Measurements from ENCODE around the gene PLEKHM1.
"Not testable (repeated sequence)": the region's sequence is repeated elsewhere in the genome, so short reads cannot be mapped to it uniquely, and the experiment has no call there.

PLEKHM1 gene

GRCh38 chr17:45490615-45491433 lies at the start of gene PLEKHM1:
TSS of gene PLEKHM1 (minus strand) at chr17:45490721. CDS start at chr17:45482484, 8,237 bp downstream.
- DNase-seq, result peak; percentile 79

- not testable (repeated sequence) for DNase-seq
These were observed 47.6 kb upstream of the PLEKHM1 start for GRCh38 chr17:45538168-45538567.

DNA sequence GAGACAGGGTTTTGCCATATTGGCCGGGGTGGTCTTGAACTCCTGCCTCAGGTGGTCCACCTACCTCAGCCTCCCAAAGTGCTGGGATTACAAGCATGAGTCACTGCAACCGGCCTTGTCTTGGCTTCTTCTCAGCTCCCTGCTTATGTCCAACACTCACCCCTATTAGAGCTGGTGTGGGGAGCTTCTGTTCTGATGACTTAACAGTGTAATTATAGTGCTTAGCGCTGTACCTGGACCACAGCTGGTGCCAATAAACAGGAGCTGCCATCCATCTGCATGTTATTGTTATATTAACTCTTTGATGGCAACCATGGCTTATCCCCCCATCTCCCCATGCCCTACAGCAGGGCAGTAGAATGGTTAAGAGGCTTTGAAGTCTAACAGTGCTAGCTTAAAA lies 15.6 kb upstream of the PLEKHM1 start:
- not testable (repeated sequence) for DNase-seq

DNA sequence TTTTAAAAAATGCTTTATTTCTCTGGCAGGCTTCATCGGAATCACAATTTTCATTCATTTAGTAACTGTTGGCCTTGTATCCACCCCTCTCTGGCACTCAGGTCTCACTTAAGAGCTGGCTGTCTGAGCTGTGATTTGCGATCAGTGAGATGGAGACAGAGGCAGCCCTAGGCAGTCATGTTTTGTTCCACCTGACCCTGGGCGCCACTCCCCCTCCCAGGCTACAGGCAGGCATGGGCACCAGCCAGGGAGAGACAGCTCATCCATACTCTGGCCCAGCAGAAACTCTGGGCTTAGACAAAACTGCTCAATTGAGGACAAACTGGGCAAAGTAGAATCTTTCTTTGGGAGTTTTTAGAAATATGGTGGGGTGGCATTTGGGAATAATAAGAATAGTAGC lies 14.7 kb upstream of the PLEKHM1 start:
- DNase-seq, result peak; percentile 3

DNA sequence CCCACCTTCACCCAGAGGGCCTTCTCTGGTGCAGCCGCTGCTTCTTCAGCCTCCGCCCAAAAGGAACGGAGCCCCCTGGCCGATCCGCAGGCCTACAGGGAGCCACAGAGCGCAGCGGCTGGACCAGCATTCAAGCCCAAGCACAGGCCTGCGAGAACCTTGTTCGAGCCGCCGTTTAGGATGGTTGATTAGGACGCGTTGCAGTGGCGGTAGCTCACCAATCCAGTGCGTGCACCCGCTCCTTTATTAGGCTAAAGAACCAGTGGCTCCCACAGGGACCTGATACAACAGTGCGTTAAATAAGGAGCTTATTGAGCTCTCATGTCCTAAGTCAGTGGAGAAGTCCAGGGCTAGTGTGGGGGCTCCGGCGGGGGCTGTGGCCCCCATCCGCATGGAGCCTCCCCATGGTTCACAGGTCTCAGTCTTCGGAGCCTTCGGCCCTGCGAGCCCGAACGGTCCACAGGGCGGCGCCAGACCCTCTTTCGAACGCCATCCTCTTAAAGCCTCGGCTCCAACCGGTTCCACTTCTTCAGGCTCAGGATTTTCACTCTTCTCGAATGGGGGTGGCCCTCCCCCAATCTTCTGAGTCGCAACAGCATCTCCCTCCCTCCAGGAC lies 10.7 kb upstream of the PLEKHM1 start:
- DNase-seq, result not testable (repeated sequence)

- not testable (repeated sequence) for DNase-seq
These were observed 10.0 kb upstream of the PLEKHM1 start for GRCh38 chr17:45500478-45500877.

GRCh38 chr17:45499208-45499607 lies 8.7 kb upstream of the PLEKHM1 start:
- not testable (repeated sequence) for DNase-seq

GRCh38 chr17:45498377-45498776 lies 7.9 kb upstream of the PLEKHM1 start:
- not testable (repeated sequence) for DNase-seq

DNA sequence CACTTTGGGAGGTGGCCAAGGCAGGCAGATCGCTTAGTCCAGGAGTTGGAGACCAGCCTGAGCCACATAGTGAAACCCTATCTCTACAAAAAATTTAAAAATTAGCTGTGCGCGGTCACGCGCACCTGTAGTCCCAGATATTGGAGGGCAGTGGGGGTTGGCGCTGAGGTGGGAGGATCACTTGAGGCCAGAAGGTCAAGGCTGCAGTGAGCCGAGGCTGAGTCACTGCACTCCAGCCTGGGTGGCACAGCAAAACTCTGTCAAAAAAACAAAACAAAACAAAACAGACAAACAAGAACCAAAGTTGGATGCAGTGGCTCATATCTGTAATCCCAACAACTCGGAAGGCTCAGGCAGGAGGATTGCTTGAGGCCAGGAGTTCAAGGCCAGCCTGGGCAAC lies 6.9 kb upstream of the PLEKHM1 start:
- not testable (repeated sequence) for DNase-seq

DNA sequence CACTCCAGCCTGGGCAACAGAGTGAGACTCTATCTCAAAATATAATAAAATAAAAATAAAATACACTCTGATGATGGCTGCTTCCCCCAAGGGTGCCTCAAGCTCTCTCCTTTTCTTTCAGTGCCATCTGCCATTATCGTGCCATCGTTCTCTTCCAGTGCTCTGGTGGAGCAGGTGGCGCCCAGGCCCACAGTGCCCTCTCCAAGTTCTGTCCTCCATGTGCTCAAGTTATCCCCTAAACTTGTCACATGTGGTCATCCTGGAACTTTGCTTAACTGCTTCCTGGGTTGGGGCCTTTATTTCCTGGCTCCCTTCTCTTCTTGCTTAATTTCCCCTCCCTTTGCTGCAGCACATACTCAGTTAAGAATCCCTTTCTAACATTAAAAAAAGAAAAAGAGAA lies 6.0 kb upstream of the PLEKHM1 start:
- not testable (repeated sequence) for DNase-seq

DNA sequence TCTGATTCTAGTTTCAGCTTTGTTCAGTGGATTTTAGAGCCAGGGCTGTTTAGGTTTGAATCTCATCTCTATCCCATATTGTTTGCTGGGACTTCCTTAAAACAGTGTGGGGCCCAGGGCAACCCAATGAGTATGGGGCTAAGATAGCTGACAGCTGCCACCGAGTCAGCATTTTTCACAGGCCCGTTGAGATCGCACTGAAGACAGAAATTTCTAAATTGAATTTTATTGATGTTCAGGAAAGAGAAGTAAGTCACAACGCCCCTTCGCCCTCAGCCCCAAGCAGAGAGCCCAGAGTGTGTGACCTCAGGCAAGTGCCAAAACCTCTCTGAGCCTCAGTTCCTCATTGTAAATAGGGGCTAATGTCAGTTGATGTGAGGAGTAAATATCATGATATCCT lies 4.0 kb upstream of the PLEKHM1 start:
- DNase-seq, result not testable (repeated sequence)

DNA sequence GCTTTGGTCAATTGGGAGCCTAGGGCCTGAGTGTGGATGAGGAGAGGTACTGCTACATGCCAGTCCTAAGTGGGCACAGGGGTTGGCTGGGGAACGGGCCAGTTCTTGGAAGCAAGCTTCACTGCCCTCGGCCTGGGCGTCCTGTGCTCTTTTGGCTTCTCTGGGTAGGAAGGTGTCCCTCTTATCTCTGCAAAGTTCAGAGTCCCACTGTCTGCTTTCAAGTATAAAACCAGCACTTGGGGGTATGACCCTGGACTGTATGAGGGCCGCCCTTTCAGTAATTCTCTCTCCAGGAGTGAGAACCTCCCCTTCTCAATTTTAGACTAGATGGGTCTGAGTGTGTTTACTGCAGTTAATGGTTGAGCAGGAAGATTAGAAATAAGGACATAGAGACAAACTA lies 1.6 kb upstream of the PLEKHM1 start:
- DNase-seq, result not testable (repeated sequence)

DNA sequence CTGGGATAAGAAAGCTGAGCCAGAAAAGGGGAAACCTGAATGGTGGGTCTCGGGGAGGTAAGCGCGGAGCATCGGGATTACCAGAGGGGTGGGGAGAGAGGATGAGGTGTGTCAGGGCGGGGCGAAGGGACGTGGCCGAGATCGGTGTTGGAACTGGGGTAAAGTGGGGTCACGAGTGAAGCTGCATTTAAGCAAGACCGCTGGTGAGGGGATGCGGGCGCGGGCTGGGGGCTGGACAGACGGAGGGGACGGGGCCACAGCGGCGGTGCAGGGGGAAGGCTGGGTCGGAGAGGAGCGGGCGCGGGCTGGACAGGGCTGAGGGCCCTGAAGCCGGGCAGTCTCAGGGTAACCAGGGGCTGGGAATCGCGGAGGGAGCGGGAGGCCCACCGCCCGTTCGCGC lies 323 bp downstream of the PLEKHM1 start:
- DNase-seq, result not testable (repeated sequence)

DNA sequence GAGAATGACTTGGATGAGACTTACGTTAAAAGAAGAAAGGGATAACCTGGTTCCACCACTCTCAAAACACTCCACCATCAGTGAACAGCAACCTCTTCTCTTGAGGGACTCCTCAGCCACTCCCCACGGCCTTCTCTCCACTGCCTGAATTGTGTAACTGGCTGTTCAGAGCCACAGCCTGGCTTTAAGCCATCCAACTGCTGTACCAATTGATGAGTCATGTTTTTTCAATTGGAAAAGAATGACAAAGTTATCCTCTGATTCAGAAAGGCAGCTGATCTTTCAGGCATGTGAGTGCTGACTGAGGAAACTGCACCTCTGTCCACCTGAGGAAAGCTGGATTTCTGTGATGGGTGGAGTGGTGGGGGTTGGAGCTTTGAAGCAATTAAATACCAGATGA lies 2.8 kb downstream of the PLEKHM1 start:
- peak; percentile 25 for DNase-seq

- DNase-seq, result not testable (repeated sequence)
These were observed 6.8 kb downstream of the PLEKHM1 start for GRCh38 chr17:45483591-45484216.

DNA sequence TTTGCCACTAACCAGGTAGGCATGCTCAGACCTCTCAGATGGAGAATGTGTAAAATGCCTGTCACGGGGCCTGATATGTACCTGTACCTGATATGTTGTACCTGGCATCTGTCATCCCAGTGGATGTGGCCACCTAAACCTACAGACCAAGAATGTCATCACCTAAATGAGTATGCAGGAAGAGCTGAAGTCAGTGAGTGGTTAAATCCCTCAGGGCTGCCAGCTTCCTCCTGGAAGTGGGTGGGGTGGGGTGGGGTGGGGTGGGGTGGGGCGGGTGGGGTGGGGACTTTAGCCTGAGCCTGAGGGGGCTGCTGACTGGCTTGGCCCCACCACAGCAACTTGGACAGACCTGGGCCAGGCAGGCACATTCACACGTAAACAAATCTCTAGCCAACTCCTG lies 7.3 kb downstream of the PLEKHM1 start:
- not testable (repeated sequence) for DNase-seq

DNA sequence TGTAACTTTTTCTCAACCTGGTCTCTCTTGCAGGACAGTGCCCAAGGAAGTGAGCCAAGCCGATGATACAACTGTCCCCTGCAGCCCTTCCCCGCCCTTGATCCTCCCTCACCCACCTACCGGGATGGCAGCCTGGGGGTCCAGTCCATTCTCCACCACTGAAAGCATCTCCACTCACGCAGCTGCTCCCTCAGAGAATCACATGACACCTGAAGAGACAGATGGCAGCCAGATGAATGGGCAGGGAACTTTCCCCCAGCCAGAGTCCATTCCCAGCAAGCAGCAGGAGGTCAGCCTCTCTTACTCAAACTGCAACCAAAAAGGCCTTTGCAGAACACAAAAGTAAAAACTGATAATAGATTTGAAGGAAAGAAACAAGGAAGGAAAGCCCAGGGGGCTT lies 8.2 kb downstream of the PLEKHM1 start:
- DNase-seq, result not testable (repeated sequence)

- not testable (repeated sequence) for DNase-seq
These were observed 15.1 kb downstream of the PLEKHM1 start for GRCh38 chr17:45475436-45475835.

DNA sequence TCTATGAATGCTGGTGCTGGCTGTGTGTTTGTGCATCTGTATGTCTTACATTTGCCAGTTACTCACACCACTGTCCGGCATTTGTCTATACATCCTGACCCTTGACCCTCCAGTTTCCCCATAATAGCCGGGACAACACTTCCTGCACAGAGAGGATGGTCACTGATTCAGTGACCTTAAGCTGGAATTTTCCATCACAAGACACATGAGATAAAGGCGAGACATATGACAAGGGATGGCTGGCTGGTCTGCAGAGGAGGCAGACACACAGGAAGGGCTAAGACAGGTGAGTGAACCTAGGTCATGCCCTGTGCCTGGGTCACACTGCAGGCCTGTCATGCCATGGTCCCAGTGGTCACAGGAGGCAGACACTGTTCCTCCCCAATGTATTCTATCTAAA lies 18.3 kb downstream of the PLEKHM1 start:
- not testable (repeated sequence) for DNase-seq

- DNase-seq, result not testable (repeated sequence)
These were observed 21.3 kb downstream of the PLEKHM1 start for GRCh38 chr17:45469204-45469563.

GRCh38 chr17:45468293-45469203 lies 22.0 kb downstream of the PLEKHM1 start:
- DNase-seq, result not testable (repeated sequence)

- DNase-seq, result peak; percentile 57
These were observed 28.8 kb downstream of the PLEKHM1 start for GRCh38 chr17:45461524-45462327.

Data from NCI-H345 (cell line).